GM18907 (cell line): ENCODE results near the gene MALSU1.
"Not testable (repeated sequence)": the region's sequence is repeated elsewhere in the genome, so short reads cannot be mapped to it uniquely, and the experiment has no call there.

Experiments used
- ATAC-seq: cut with Tn5 transposase; IDR thresholded peaks from one replicate; pipeline ENCODE4 v1.9.1; 2021; ENCODE audit warnings: mild to moderate bottlenecking, moderate library complexity; ENCODE audit not compliant: unreplicated experiment

Gene MALSU1

DNA sequence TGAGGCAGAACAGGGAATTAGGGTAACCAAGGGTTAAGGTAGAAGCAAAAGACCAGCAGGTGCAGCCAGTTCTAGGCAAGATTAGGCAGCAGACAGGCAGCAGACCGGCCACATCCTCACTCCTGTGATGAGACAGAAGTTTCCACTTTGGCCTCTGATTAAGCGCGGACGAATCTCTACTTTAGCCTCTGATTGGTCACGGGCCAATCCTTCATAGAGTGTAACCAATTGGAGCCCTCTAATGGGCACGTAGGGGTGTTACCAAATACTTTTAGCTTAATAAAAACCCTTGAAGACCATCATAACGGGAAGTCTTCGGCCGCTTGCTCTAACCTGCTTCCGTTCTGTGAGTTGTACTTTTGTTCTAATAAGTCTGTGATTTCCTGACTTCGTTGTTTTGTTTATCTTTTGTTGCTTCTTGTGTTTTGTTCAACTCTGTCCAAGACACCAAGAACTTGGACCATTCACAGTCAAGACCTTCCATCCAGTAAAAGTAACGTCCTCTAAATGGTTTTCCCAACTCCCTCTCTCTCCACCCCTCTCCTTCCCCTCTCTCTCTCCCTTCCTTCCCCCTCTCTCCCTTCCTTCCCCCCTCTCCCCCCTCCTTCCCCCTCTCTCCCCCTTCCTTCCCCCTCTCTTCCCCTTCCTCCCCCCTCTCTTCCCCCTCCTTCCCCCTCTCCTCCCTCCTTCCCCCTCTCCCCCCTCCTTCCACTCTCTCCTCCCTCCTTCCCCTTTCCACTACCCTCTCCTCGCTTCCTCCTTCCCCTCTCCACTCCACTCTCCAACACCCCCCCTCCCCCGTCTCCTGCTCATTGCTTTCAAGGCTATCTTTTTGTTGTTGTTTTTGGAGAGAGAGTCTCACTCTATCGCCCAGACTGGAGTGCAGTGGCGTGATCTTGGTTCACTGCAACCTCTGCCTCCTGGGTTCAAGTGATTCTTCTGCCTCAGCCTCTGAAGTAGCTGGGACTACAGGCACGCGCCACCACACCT, 13.2 kb upstream of the MALSU1 start:
- no peak for ATAC-seq

- no peak for ATAC-seq
These were observed 11.5 kb upstream of the MALSU1 start for GRCh38 chr7:23287612-23288011.

DNA sequence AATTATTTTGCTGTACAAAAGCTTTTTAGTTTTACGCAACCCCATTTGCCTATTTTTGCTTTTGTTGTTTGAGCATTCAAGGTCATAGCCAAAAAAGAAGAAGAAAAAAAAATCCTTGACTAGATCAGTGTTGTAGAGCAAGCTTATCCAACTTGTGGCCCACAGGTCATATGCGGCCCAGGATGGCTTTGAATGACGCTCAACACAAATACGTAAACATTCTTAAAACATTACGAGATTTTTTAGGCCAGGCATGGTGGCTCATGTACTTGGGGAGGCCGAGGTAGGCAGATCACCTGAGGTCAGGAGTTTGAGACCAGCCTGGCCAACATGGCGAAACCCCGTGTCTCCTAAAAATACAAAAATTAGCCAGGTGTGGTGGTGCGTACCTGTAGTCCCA, 8.1 kb upstream of the MALSU1 start:
- no peak for ATAC-seq

- no peak for ATAC-seq
These were observed 7.1 kb upstream of the MALSU1 start for GRCh38 chr7:23291957-23292560.

- ATAC-seq: no peak
These were observed 6.5 kb upstream of the MALSU1 start for GRCh38 chr7:23292623-23293022.

DNA sequence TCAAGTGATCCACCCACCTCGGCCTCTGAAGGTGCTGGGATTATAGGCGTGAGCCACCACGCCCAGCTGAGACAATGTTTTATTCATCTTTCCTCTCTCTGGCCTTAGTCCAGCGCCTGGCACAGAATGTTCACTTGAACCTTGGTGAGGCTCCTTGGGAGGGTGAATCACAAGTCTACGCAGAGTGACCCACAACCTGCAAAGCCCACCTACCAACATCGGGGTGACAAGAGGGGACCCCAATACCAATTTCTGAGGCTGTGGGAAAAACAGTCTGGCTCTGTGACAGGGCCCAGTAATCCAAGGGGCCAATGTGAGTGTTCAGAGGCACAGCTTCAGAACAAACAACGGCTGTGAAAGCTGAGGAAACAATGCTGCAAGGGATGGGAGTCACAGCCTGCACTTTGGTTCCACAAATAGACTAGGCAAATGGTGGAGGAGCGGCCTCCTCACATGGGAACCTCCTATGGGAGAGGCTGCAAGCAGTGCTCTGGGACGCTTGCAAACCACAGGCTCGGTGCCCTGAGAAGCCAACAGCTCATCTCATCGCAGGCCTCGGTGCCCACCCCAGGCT, 5.6 kb upstream of the MALSU1 start:
- no peak for ATAC-seq

DNA sequence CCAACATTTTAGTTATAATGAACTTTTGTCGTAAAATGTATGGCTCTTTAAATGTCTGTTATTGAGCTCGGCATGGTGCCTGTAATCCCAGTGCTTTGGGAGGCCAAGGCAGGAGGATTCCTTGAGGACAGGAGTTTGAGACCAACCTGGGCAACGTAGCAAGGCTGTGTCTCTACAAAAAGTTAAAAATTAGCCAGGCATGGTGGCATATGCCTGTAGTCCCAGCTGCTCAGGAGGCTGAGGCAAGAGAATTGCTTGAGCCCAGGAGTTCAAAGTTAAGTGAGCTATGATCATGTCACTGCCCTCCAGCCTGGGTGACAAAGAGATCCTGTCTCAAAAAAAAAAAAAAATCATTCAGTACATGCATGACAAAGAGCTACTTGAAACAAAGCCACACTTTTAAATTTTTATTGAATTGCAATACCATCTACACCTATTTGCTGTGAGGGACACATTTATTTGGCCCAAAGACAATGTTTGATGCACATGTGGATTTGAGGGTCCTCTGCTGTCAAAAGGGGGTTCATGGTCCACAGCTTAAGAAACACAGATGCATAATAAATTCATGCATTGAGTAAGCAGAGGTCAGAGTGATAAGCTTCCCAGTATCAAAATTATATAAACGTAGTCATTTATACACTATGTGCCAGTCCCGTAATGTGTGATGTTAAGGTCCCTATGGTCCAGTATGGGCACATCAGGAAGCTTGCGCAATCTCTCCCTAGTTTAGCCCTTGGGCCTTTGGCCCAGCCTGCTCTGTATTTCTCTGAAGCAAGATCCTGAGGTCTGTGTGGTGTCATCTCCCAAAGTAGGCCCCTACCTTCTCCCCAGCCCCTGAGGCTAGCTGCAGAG, 4.4 kb upstream of the MALSU1 start:
- ATAC-seq: no peak

GRCh38 chr7:23295401-23295697, 3.8 kb upstream of the MALSU1 start:
- ATAC-seq: no peak

- no peak for ATAC-seq
These were observed 828 bp upstream of the MALSU1 start for GRCh38 chr7:23298141-23298881.

DNA sequence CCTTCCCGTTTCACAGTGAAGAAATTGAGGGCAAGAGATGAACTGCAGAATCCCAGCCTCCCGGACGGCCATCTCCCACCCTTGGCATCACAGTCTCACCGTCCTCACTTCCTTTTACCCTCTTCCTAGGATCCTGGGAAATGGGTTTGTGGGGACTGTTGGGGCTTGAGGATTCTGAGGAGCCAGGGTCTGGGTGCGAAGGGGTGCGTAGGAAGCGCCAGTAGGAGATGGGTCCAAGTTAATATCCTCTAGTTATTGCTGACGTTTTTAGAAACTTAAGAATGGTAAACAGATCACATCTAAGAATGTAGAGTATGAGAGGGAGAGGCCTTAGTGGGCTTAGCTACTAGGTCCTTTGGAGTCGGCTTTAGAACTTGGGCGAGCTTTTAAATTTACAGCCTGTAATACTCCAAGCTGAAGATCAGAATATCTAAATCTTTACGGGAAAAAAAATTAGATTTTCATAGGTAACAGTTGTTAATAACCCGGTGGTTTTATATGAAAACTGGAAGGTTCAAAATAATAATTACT, 696 bp downstream of the MALSU1 start:
- ATAC-seq: no peak

GRCh38 chr7:23306936-23307521, 7.9 kb downstream of the MALSU1 start:
- ATAC-seq: no peak

- ATAC-seq: no peak
These were observed 9.6 kb downstream of the MALSU1 start for GRCh38 chr7:23308754-23309153.

DNA sequence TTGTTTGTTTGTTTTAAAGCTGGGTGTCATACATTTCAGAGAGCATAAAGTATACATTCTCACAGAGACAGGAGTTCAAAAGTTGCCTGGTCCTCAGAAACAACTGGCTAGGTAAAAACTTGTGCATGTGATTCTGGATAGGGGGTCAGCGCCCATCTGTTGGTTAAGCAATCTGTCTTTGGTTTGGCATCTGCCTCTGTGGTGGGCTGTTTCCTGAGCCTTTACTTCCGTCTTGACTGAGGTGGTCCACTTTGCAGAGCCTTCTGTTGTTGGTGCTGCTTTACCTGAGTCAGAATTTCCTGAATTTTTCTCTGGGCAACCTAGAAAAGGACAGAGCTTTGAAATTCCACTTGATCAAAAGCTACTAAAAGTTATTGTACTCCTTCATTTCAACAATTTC, 13.0 kb downstream of the MALSU1 start:
- ATAC-seq: not testable (repeated sequence)

- ATAC-seq: no peak
These were observed 16.2 kb downstream of the MALSU1 start for GRCh38 chr7:23315366-23315765.

- no peak for ATAC-seq
These were observed 32.0 kb downstream of the MALSU1 start for GRCh38 chr7:23331132-23331531.

- no peak for ATAC-seq
These were observed 33.1 kb downstream of the MALSU1 start for GRCh38 chr7:23332193-23332592.

GRCh38 chr7:23332910-23333612, 33.9 kb downstream of the MALSU1 start:
- no peak for ATAC-seq

GRCh38 chr7:23333671-23334246, 34.6 kb downstream of the MALSU1 start:
- no peak for ATAC-seq

DNA sequence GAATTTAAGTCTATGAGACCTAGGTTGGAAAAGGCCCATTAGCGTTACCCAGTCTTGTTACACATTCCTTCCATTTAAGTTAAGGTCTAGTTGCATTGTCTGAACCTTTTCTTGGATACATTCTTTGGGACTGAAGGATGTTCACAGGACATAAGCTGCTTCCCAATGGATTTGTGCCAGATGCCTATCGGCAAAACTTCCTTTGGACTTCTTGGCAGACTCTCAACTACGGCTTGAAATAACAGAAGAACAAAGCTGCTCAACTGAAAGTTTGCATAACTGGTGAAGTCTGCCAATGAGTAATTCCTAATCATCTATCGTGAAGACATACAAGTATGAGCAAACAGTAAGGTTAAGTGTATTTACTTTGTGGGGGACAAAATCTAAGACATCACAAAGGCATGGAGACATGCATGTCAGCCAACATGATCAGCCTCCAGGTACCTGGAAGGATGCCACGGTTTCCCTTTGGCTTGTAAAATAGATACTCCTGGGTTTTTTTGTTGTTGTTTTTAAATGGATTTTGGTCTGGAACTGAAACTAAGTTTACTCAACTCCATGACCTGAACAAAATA, 35.4 kb downstream of the MALSU1 start:
- ATAC-seq: no peak
